ENCODE measurements around the gene SAYSD1.
"Not testable (repeated sequence)": the region's sequence is repeated elsewhere in the genome, so short reads cannot be mapped to it uniquely, and the experiment has no call there.

Gene SAYSD1

DNA sequence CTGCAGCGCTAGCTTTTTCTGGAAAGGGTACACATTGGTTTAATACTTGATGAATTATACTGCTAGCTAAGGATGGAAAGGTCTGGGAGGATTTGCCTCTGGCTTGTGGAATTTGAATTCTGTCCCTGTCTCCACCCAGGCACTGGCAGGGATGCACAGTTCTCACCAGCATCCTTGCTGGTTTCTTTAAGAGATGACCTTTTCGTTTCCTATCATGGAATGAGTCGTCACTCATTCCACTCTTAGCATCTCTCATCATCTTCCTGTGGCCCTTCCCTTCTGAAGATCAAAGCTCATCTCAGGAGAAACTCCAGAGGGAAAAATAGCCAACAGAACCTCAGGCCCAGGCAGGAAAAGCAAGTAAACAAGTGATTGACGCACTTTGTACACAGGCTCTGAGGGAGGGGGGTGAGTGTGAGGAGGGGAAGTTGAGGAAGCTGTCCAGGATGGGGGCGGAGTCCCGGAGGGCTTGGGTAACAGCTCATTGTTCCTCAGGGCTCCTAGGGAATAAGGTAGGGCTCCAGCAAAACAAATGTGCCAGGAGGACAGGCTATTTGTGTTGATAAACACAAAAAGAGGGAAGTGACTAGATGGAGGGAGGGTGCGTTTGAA, 25.7 kb upstream of the SAYSD1 start:
- no peak overlapping the region for H3K27ac ChIP-seq (ENCODE audit: insufficient read depth, low read length, poor library complexity, severe bottlenecking)
- no peak overlapping the region for H3K4me3 ChIP-seq (ENCODE audit: insufficient read depth, low read depth, low read length, poor library complexity, severe bottlenecking)
- no peaks in the 10 kb centered on the region for H3K4me1 ChIP-seq (ENCODE audit: control insufficient read depth, insufficient read depth, low read length, poor library complexity, severe bottlenecking)
- no peaks in the 10 kb centered on the region for H3K36me3 ChIP-seq (ENCODE audit: control insufficient read depth, insufficient read depth, low read length)
- DNase-seq = no peak
- no peaks in the 10 kb centered on the region for H3K27me3 ChIP-seq (replicated peaks; ENCODE audit: control insufficient read depth, insufficient read depth, low read length, poor library complexity, severe bottlenecking)
- H3K9me3 ChIP-seq (ENCODE audit: control insufficient read depth, low read length) = no peaks in the 10 kb centered on the region

GRCh38 chr6:39137245-39137644, 22.3 kb upstream of the SAYSD1 start:
- H3K9me3 ChIP-seq (ENCODE audit: control insufficient read depth, low read length) = no peaks in the 10 kb centered on the region
- H3K27ac ChIP-seq (ENCODE audit: insufficient read depth, low read length, poor library complexity, severe bottlenecking) = no peak overlapping the region
- no peak for DNase-seq
- no peaks in the 10 kb centered on the region for H3K4me1 ChIP-seq (ENCODE audit: control insufficient read depth, insufficient read depth, low read length, poor library complexity, severe bottlenecking)
- H3K27me3 ChIP-seq (replicated peaks; ENCODE audit: control insufficient read depth, insufficient read depth, low read length, poor library complexity, severe bottlenecking) = no peaks in the 10 kb centered on the region
- no peak overlapping the region for H3K4me3 ChIP-seq (ENCODE audit: insufficient read depth, low read depth, low read length, poor library complexity, severe bottlenecking)
- H3K36me3 ChIP-seq (ENCODE audit: control insufficient read depth, insufficient read depth, low read length) = no peaks in the 10 kb centered on the region

DNA sequence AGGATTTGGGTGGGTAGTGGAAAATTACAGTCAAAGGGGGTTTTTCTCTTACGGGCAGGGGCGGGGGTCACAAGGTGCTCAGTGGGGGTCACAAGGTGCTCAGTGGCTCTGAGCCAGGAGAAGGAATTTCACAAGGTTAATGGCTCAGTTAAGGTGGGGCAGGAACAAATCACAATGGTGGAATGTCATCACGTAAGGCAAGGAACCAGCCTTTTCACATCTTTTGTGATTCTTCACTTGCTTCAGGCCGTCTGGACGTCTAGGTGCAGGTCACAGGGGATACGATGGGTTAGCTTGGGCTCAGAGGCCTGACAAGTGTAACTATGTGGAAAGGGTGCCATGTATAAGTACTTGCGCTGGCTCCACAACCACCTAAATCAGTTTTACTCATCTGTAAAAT, 21.2 kb upstream of the SAYSD1 start:
- DNase-seq; H3K9me3 ChIP-seq (ENCODE audit: control insufficient read depth, low read length); H3K36me3 ChIP-seq (ENCODE audit: control insufficient read depth, insufficient read depth, low read length); H3K4me1 ChIP-seq (ENCODE audit: control insufficient read depth, insufficient read depth, low read length, poor library complexity, severe bottlenecking); H3K4me3 ChIP-seq (ENCODE audit: insufficient read depth, low read depth, low read length, poor library complexity, severe bottlenecking); H3K27me3 ChIP-seq (replicated peaks; ENCODE audit: control insufficient read depth, insufficient read depth, low read length, poor library complexity, severe bottlenecking); H3K27ac ChIP-seq (ENCODE audit: insufficient read depth, low read length, poor library complexity, severe bottlenecking): not testable (repeated sequence)

DNA sequence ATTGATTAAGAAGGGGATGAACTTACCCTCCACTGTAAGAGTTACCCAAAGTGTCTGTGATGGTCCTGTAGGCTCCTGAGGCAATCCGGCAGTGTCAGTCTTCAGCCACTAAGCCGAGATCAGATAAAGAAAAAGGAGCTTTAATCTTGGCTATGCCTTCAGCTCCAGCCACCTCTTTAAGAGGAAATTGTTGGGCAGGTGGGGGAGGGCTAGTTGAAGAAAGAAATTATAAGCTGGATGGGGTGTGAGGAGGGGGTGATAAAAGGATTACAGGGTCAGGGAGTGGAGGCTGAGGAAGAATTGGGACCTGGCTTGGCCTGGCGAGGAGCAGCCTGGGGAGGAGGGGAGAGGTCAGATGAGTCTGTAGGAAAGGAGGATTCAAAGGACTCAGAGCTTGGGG, 19.8 kb upstream of the SAYSD1 start:
- H3K27ac ChIP-seq (ENCODE audit: insufficient read depth, low read length, poor library complexity, severe bottlenecking); DNase-seq; H3K36me3 ChIP-seq (ENCODE audit: control insufficient read depth, insufficient read depth, low read length); H3K27me3 ChIP-seq (replicated peaks; ENCODE audit: control insufficient read depth, insufficient read depth, low read length, poor library complexity, severe bottlenecking); H3K4me3 ChIP-seq (ENCODE audit: insufficient read depth, low read depth, low read length, poor library complexity, severe bottlenecking); H3K4me1 ChIP-seq (ENCODE audit: control insufficient read depth, insufficient read depth, low read length, poor library complexity, severe bottlenecking); H3K9me3 ChIP-seq (ENCODE audit: control insufficient read depth, low read length): not testable (repeated sequence)

DNA sequence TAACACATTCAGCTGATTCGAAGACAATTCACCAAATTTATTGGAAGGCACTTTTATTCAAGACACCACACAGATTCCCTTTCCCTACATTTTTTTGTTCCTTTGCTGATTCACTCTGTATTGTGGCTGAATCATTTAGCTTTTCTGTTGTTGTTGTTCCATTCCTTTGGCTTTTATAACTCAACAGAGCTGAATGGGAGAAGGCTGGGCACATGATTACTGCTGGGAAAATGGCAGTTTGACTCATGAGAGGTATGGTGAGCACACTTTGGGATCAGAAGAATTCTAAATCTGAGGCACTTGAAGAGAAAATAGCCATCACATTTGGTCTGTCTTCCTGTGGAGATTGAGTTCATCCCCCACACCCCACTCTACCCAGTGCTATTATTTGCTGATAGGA, 15.7 kb upstream of the SAYSD1 start:
- no peaks in the 10 kb centered on the region for H3K36me3 ChIP-seq (ENCODE audit: control insufficient read depth, insufficient read depth, low read length)
- H3K9me3 ChIP-seq (ENCODE audit: control insufficient read depth, low read length) = no peaks in the 10 kb centered on the region
- H3K4me1 ChIP-seq (ENCODE audit: control insufficient read depth, insufficient read depth, low read length, poor library complexity, severe bottlenecking) = no peaks in the 10 kb centered on the region
- no peak for DNase-seq
- no peaks in the 10 kb centered on the region for H3K27me3 ChIP-seq (replicated peaks; ENCODE audit: control insufficient read depth, insufficient read depth, low read length, poor library complexity, severe bottlenecking)
- no peak overlapping the region for H3K27ac ChIP-seq (ENCODE audit: insufficient read depth, low read length, poor library complexity, severe bottlenecking)
- no peak overlapping the region for H3K4me3 ChIP-seq (ENCODE audit: insufficient read depth, low read depth, low read length, poor library complexity, severe bottlenecking)

DNA sequence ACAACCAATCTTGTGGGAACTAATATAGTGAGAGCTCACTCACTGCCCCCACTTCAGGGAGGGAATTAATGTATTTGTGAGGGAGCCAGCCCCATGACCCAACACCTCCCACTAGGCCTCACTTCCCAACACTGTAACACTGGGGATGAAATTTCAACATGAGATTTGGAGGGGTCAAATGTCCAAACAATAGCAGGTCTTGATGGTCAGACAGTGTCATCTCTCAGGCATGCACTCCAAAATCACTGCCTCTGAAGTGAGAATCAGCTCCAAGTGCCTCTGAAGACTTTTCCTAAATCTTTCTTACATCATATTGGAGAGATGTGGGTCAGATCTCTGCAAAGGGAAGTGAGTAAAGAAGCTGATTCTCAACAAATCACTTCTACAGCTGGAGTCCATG, 13.8 kb upstream of the SAYSD1 start:
- H3K9me3 ChIP-seq (ENCODE audit: control insufficient read depth, low read length) = no peaks in the 10 kb centered on the region
- H3K27ac ChIP-seq (ENCODE audit: insufficient read depth, low read length, poor library complexity, severe bottlenecking) = no peak overlapping the region
- no peaks in the 10 kb centered on the region for H3K36me3 ChIP-seq (ENCODE audit: control insufficient read depth, insufficient read depth, low read length)
- no peak for DNase-seq
- H3K4me1 ChIP-seq (ENCODE audit: control insufficient read depth, insufficient read depth, low read length, poor library complexity, severe bottlenecking) = no peaks in the 10 kb centered on the region
- H3K4me3 ChIP-seq (ENCODE audit: insufficient read depth, low read depth, low read length, poor library complexity, severe bottlenecking) = no peak overlapping the region
- no peaks in the 10 kb centered on the region for H3K27me3 ChIP-seq (replicated peaks; ENCODE audit: control insufficient read depth, insufficient read depth, low read length, poor library complexity, severe bottlenecking)

GRCh38 chr6:39128106-39128505, 13.1 kb upstream of the SAYSD1 start:
- no peak overlapping the region for H3K4me3 ChIP-seq (ENCODE audit: insufficient read depth, low read depth, low read length, poor library complexity, severe bottlenecking)

DNA sequence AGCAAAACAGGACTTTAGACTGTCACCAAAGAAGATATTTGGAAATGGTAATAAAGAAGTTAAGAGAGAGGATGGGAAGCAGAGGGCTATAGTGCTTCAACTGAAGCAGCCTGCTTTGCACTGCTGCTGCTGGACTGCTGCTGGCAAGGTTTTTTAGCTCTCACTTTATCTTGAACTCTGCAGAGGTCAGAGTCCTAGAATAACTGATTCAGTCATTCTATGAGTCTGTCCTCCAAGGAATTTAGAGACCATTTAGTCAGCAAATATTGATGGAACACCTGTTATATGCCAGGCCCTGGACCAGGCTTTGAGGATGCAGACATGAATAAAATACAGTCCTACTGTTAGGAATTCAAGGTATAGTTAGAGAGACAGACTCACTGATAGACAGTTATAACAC, 9.1 kb upstream of the SAYSD1 start:
- Histone ChIP-seq H3K27me3 (replicated peaks; ENCODE audit: control insufficient read depth, insufficient read depth, low read length, poor library complexity, severe bottlenecking) (no peaks in the 10 kb centered on the region), H3K4me1 (ENCODE audit: control insufficient read depth, insufficient read depth, low read length, poor library complexity, severe bottlenecking) (no peaks in the 10 kb centered on the region), H3K27ac (ENCODE audit: insufficient read depth, low read length, poor library complexity, severe bottlenecking) (no peak overlapping the region), H3K4me3 (ENCODE audit: insufficient read depth, low read depth, low read length, poor library complexity, severe bottlenecking) (no peak overlapping the region), H3K9me3 (ENCODE audit: control insufficient read depth, low read length) (no peaks in the 10 kb centered on the region), H3K36me3 (ENCODE audit: control insufficient read depth, insufficient read depth, low read length) (no peaks in the 10 kb centered on the region)
- no peak for DNase-seq

More at GRCh38 chr6:39128106-39128505, 13.1 kb upstream of the SAYSD1 start:
- H3K27ac ChIP-seq (ENCODE audit: insufficient read depth, low read length, poor library complexity, severe bottlenecking) = no peak overlapping the region
- DNase-seq = no peak
- H3K9me3 ChIP-seq (ENCODE audit: control insufficient read depth, low read length) = no peaks in the 10 kb centered on the region
- H3K4me1 ChIP-seq (ENCODE audit: control insufficient read depth, insufficient read depth, low read length, poor library complexity, severe bottlenecking) = no peaks in the 10 kb centered on the region
- no peaks in the 10 kb centered on the region for H3K36me3 ChIP-seq (ENCODE audit: control insufficient read depth, insufficient read depth, low read length)
- no peaks in the 10 kb centered on the region for H3K27me3 ChIP-seq (replicated peaks; ENCODE audit: control insufficient read depth, insufficient read depth, low read length, poor library complexity, severe bottlenecking)

GRCh38 chr6:39118921-39119320, 3.9 kb upstream of the SAYSD1 start:
- H3K27ac ChIP-seq (ENCODE audit: insufficient read depth, low read length, poor library complexity, severe bottlenecking) = no peak overlapping the region
- H3K27me3 ChIP-seq (replicated peaks; ENCODE audit: control insufficient read depth, insufficient read depth, low read length, poor library complexity, severe bottlenecking) = no peaks in the 10 kb centered on the region
- H3K4me3 ChIP-seq (ENCODE audit: insufficient read depth, low read depth, low read length, poor library complexity, severe bottlenecking) = no peak overlapping the region
- H3K9me3 ChIP-seq (ENCODE audit: control insufficient read depth, low read length) = no peaks in the 10 kb centered on the region
- H3K4me1 ChIP-seq (ENCODE audit: control insufficient read depth, insufficient read depth, low read length, poor library complexity, severe bottlenecking) = no peaks in the 10 kb centered on the region
- DNase-seq = no peak
- H3K36me3 ChIP-seq (ENCODE audit: control insufficient read depth, insufficient read depth, low read length) = no peaks in the 10 kb centered on the region

GRCh38 chr6:39114388-39114703, 640 bp downstream of the SAYSD1 start:
- no peaks in the 10 kb centered on the region for H3K4me1 ChIP-seq (ENCODE audit: control insufficient read depth, insufficient read depth, low read length, poor library complexity, severe bottlenecking)
- H3K27me3 ChIP-seq (replicated peaks; ENCODE audit: control insufficient read depth, insufficient read depth, low read length, poor library complexity, severe bottlenecking) = no peaks in the 10 kb centered on the region
- peak overlapping the region; percentile 91 for H3K27ac ChIP-seq (ENCODE audit: insufficient read depth, low read length, poor library complexity, severe bottlenecking)
- no peaks in the 10 kb centered on the region for H3K9me3 ChIP-seq (ENCODE audit: control insufficient read depth, low read length)
- DNase-seq = no peak
- peaks cover 2% of the 10 kb centered on the region for H3K36me3 ChIP-seq (ENCODE audit: control insufficient read depth, insufficient read depth, low read length)
- peak overlapping the region; percentile 77 for H3K4me3 ChIP-seq (ENCODE audit: insufficient read depth, low read depth, low read length, poor library complexity, severe bottlenecking)

- Histone ChIP-seq H3K4me3 (ENCODE audit: insufficient read depth, low read depth, low read length, poor library complexity, severe bottlenecking) (peak overlapping the region; percentile 77), H3K27ac (ENCODE audit: insufficient read depth, low read length, poor library complexity, severe bottlenecking) (no peak overlapping the region), H3K9me3 (ENCODE audit: control insufficient read depth, low read length) (no peaks in the 10 kb centered on the region), H3K27me3 (replicated peaks; ENCODE audit: control insufficient read depth, insufficient read depth, low read length, poor library complexity, severe bottlenecking) (no peaks in the 10 kb centered on the region), H3K36me3 (ENCODE audit: control insufficient read depth, insufficient read depth, low read length) (peaks cover 3% of the 10 kb centered on the region), H3K4me1 (ENCODE audit: control insufficient read depth, insufficient read depth, low read length, poor library complexity, severe bottlenecking) (no peaks in the 10 kb centered on the region)
- no peak for DNase-seq
Observed at GRCh38 chr6:39113788-39114187, 1.2 kb downstream of the SAYSD1 start.

All from effector memory CD4-positive, alpha-beta T cell (primary cell).